ENCODE results near the gene CATSPER3. TPM values are rescaled to one million over a fixed set of nuclear protein-coding genes. Genes with fewer than 3 reads are reported as not detected.

CATSPER3 gene
- total RNA-seq, 2 donors from 2014 or later, result 3.2 TPM; not detected in 1

- H3K27me3 ChIP-seq (replicated peaks; ENCODE audit: insufficient read depth), result peaks cover 15% of the 10 kb centered on the region
- intact Hi-C loops (cut with DNase I), result loop anchor here (5.0 kb wide), 2 partner anchors 96 to 296 kb away; no protein-coding TSS in a partner anchor
- H3K27ac ChIP-seq, result no peak overlapping the region
- DNase-seq (ENCODE audit: low spot score), result no peak
- WGBS, result 78% methylated on average over 4 of the region's 4 CpGs
- no peak for TF ChIP-seq CTCF (IDR thresholded peaks at IDR 0.05)
- no peak for TF ChIP-seq POLR2A (IDR thresholded peaks at IDR 0.05)
- TF ChIP-seq POLR2AphosphoS5 (IDR thresholded peaks at IDR 0.05), result no peak
- H3K4me1 ChIP-seq (replicated peaks), result no peaks in the 10 kb centered on the region
- no peaks in the 10 kb centered on the region for H3K36me3 ChIP-seq
- no peaks in the 10 kb centered on the region for H3K9me3 ChIP-seq
- no peak overlapping the region for H3K4me3 ChIP-seq
Observed at GRCh38 chr5:135036405-135036804, 68.7 kb downstream of the CATSPER3 start.

DNA sequence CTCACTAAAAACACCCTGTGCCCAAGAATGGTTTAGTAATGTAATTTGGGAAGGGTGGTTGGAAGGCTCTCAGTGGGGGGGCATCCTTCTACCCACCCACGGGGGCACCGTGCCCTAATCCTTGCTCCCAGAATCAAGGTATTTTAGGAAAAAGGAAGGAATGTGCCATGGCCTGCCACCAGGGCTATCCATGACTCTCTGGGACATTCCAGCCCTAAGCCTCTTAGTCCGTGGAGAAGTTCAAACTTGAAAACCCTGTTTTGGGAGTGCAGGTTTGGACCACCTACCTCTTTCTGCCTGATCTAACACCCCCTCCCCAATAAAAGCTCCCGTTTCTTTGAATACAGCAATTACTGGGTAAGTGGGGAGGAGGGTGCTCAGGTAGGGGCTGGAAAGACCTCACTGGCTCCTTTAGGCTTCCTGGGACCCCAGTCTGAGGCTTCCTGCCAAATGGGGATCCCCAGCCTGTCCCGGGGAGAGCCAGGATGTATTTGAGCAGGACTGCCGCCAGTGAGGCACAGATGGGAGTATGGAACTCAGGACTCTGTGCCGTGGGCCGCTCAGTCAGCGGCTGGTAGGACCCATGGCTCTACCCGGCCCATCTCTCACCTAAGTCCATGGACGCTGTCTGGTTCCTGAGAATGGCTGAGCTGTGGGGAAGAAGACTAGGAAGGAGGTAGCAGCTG lies 70.0 kb downstream of the CATSPER3 start:
- intact Hi-C loops (cut with DNase I), result loop anchor here (5.0 kb wide), 2 partner anchors 95 to 295 kb away; no protein-coding TSS in a partner anchor
- DNase-seq (ENCODE audit: low spot score), result no peak
- Histone ChIP-seq H3K27me3 (replicated peaks; ENCODE audit: insufficient read depth) (peaks cover 15% of the 10 kb centered on the region), H3K4me3 (no peak overlapping the region), H3K27ac (peak overlapping the region in 1 of 2 donors; percentile 16), H3K9me3 (no peaks in the 10 kb centered on the region), H3K36me3 (no peaks in the 10 kb centered on the region), H3K4me1 (replicated peaks) (no peaks in the 10 kb centered on the region)
- 45% methylated on average over 11 of the region's 11 CpGs for WGBS
- TF ChIP-seq POLR2A (IDR thresholded peaks at IDR 0.05) (no peak), POLR2AphosphoS5 (IDR thresholded peaks at IDR 0.05) (no peak), CTCF (IDR thresholded peaks at IDR 0.05) (no peak)

- Histone ChIP-seq H3K4me3 (no peak overlapping the region), H3K27me3 (replicated peaks; ENCODE audit: insufficient read depth) (peaks cover 15% of the 10 kb centered on the region), H3K4me1 (replicated peaks) (no peaks in the 10 kb centered on the region), H3K36me3 (no peaks in the 10 kb centered on the region), H3K27ac (peak overlapping the region in 1 of 2 donors; percentile 16), H3K9me3 (no peaks in the 10 kb centered on the region)
- no peak for DNase-seq (ENCODE audit: low spot score)
- 60% methylated on average over 20 of the region's 20 CpGs for WGBS
- TF ChIP-seq CTCF (IDR thresholded peaks at IDR 0.05) (no peak), POLR2AphosphoS5 (IDR thresholded peaks at IDR 0.05) (no peak), POLR2A (IDR thresholded peaks at IDR 0.05) (no peak)
- intact Hi-C loops (cut with DNase I), result loop anchor here (5.0 kb wide), 2 partner anchors 94 to 294 kb away; no protein-coding TSS in a partner anchor
Observed at GRCh38 chr5:135038205-135038812, 70.6 kb downstream of the CATSPER3 start.

- peaks cover 15% of the 10 kb centered on the region for H3K27me3 ChIP-seq (replicated peaks; ENCODE audit: insufficient read depth)
- H3K36me3 ChIP-seq, result no peaks in the 10 kb centered on the region
- H3K4me3 ChIP-seq, result peak overlapping the region; percentile 9 to 18
- intact Hi-C loops (cut with DNase I), result loop anchor here (5.0 kb wide), 2 partner anchors 93 to 293 kb away; no protein-coding TSS in a partner anchor
- H3K4me1 ChIP-seq (replicated peaks), result no peaks in the 10 kb centered on the region
- DNase-seq (ENCODE audit: low spot score), result no peak
- 35% methylated on average over 40 of the region's 42 CpGs for WGBS
- H3K9me3 ChIP-seq, result no peaks in the 10 kb centered on the region
- H3K27ac ChIP-seq, result peak overlapping the region in 1 of 2 donors; percentile 32
- no peak for TF ChIP-seq CTCF (IDR thresholded peaks at IDR 0.05)
Observed at GRCh38 chr5:135038813-135039270, 71.1 kb downstream of the CATSPER3 start.
